Mesenchymal stem cell (in vitro differentiated cells and primary cell): ENCODE data around the gene ZNF148.
A peak's percentile ranks its signal among the peaks of the same experiment; 100 is the strongest.

Experiments used
- DNase-seq: peaks from one replicate; pipeline ENCODE4 v3.0.0-alpha.2; 2013
- H2AFZ ChIP-seq: one replicate; pipeline ENCODE4 v1.6.1; 2013; ENCODE audit warnings: low read depth, mild to moderate bottlenecking, control low read depth, inconsistent platforms, low read length, moderate library complexity
- H2AK5ac ChIP-seq: 2 replicates; pipeline ENCODE4 v1.6.1; 2013; ENCODE audit warnings: low read length, moderate library complexity, mild to moderate bottlenecking, inconsistent platforms; ENCODE audit not compliant: severe bottlenecking
- H2BK120ac ChIP-seq: one replicate; pipeline ENCODE4 v1.6.1; 2013; ENCODE audit warnings: low read depth, mild to moderate bottlenecking, inconsistent platforms, low read length, moderate library complexity
- H2BK12ac ChIP-seq, 2 experiments: one replicate each; pipeline ENCODE4 v1.6.1; 2013; ENCODE audit warnings: inconsistent platforms in 2 of 2, low read length in 2 of 2, mild to moderate bottlenecking in 2 of 2, moderate library complexity in 2 of 2, control low read depth in 1 of 2
- H2BK15ac ChIP-seq: one replicate; pipeline ENCODE4 v1.6.1; 2013; ENCODE audit warnings: mild to moderate bottlenecking, low read depth, inconsistent platforms; ENCODE audit not compliant: poor library complexity, severe bottlenecking
- H2BK5ac ChIP-seq: 2 replicates; pipeline ENCODE4 v1.6.1; 2013; ENCODE audit warnings: low read depth, mild to moderate bottlenecking, low read length, control low read depth, inconsistent platforms; ENCODE audit not compliant: poor library complexity, severe bottlenecking
- H3K14ac ChIP-seq, 2 experiments: one replicate each; pipeline ENCODE4 v1.6.1; 2013; ENCODE audit warnings: inconsistent platforms in 2 of 2, low read length in 2 of 2, control low read depth in 1 of 2, mild to moderate bottlenecking in 1 of 2, moderate library complexity in 1 of 2
- H3K18ac ChIP-seq, 2 experiments: one replicate each; pipeline ENCODE4 v1.6.1; 2013; ENCODE audit warnings: inconsistent platforms in 2 of 2, low read length in 2 of 2, control low read depth in 1 of 2, low read depth in 1 of 2, mild to moderate bottlenecking in 1 of 2
- H3K23ac ChIP-seq, 2 experiments: one replicate each; pipeline ENCODE4 v1.6.1; 2013; ENCODE audit warnings: inconsistent platforms in 2 of 2, low read length in 2 of 2, mild to moderate bottlenecking in 2 of 2, moderate library complexity in 2 of 2, control low read depth in 1 of 2
- H3K27ac ChIP-seq: 2 replicates; pipeline ENCODE4 v1.5.1; 2013; ENCODE audit warnings: mild to moderate bottlenecking, moderate library complexity, low read length, control low read depth, inconsistent platforms; ENCODE audit not compliant: poor library complexity, severe bottlenecking
- H3K27me3 ChIP-seq, 2 experiments: 2 replicates each; pipeline versions ENCODE4 v1.6.1 to v1.7.0; 2013; ENCODE audit warnings: low read length in 2 of 2, mild to moderate bottlenecking in 2 of 2, moderate library complexity in 2 of 2, control low read depth in 1 of 2, inconsistent platforms in 1 of 2; ENCODE audit not compliant: control insufficient read depth in 1 of 2, insufficient read depth in 1 of 2
- H3K36me3 ChIP-seq, 2 experiments: 2 replicates each; pipeline versions ENCODE4 v1.6.1 to v1.7.0; 2013; ENCODE audit warnings: low read length in 2 of 2, control low read depth in 1 of 2, inconsistent platforms in 1 of 2, low read depth in 1 of 2, mild to moderate bottlenecking in 1 of 2; ENCODE audit not compliant: insufficient read depth in 2 of 2, control insufficient read depth in 1 of 2
- H3K4ac ChIP-seq, 2 experiments: one replicate each; pipeline ENCODE4 v1.6.1; 2013; ENCODE audit warnings: inconsistent platforms in 2 of 2, low read length in 2 of 2, mild to moderate bottlenecking in 2 of 2, moderate library complexity in 2 of 2, control low read depth in 1 of 2, low read depth in 1 of 2
- H3K4me1 ChIP-seq: 2 replicates; pipeline ENCODE4 v1.6.1; 2013; ENCODE audit warnings: low read depth, low read length, control low read depth; ENCODE audit not compliant: control insufficient read depth, insufficient read depth
- H3K4me2 ChIP-seq: 2 replicates; pipeline ENCODE4 v1.6.1; 2013; ENCODE audit warnings: low read length, mild to moderate bottlenecking, inconsistent platforms; ENCODE audit not compliant: poor library complexity, severe bottlenecking
- H3K4me3 ChIP-seq, 2 experiments: 2 replicates each; pipeline versions ENCODE4 v1.5.1 to v1.7.0; 2013; ENCODE audit warnings: low read length in 2 of 2, mild to moderate bottlenecking in 2 of 2, control low read depth in 1 of 2, low read depth in 1 of 2; ENCODE audit not compliant: insufficient read depth in 1 of 2
- H3K79me1 ChIP-seq: replicated peaks from 2 replicates; pipeline ENCODE4 v1.6.1; 2013; ENCODE audit warnings: mild to moderate bottlenecking, control low read depth, low read length, inconsistent platforms; ENCODE audit not compliant: poor library complexity, severe bottlenecking
- H3K9ac ChIP-seq: 2 replicates; pipeline ENCODE4 v1.7.0; 2013; ENCODE audit warnings: mild to moderate bottlenecking, low read length, moderate library complexity
- H3K9me3 ChIP-seq: 2 replicates; pipeline ENCODE4 v1.7.0; 2013; ENCODE audit warnings: mild to moderate bottlenecking, low read length; ENCODE audit not compliant: control insufficient read depth
- H4K8ac ChIP-seq: one replicate; pipeline ENCODE4 v1.6.1; 2013; ENCODE audit warnings: inconsistent platforms, mild to moderate bottlenecking, low read length, moderate library complexity
- H4K91ac ChIP-seq: one replicate; pipeline ENCODE4 v1.6.1; 2013; ENCODE audit warnings: mild to moderate bottlenecking, low read length, inconsistent platforms
- WGBS: methylation state at CpG from one replicate; pipeline ENCODE4 v1.1.7; 2013; ENCODE audit warnings: mixed read lengths; 5-methylcytosine and 5-hydroxymethylcytosine counted together

The ZNF148 gene

DNA sequence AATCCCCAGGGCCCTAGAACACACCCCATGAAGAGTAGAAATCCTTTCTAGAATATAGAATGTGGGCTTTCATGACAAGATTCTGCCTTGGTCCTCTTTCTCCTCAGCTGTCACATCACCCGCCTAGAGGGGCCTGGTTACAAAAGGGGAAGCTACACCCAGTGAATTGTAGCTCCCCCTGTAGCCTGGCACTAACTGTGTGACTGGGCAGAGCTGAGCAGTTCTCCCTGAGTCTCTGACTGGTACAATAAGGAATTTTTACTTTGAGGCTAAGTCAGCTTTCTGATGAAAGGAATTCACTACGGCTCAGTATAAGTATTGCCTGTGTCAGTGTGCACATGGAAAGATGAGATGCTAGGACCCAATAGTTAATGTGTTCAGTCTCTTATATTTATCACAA, 28.7 kb upstream of the ZNF148 start:
- no peak overlapping the region for H2BK120ac ChIP-seq
- H3K4me3 ChIP-seq = no peak overlapping the region
- H2BK5ac ChIP-seq = no peak overlapping the region
- DNase-seq = no peak
- H2AK5ac ChIP-seq = no peak overlapping the region
- no peak overlapping the region for H3K4ac ChIP-seq
- peaks cover 4% of the 10 kb centered on the region for H3K4me1 ChIP-seq
- no peak overlapping the region for H3K9ac ChIP-seq
- H3K79me1 ChIP-seq = no peaks in the 10 kb centered on the region
- H3K4me2 ChIP-seq = no peak overlapping the region
- H3K9me3 ChIP-seq = no peaks in the 10 kb centered on the region
- H3K27me3 ChIP-seq = peaks cover 0 to 2% of the 10 kb centered on the region in 2 experiments
- no peaks in the 10 kb centered on the region for H3K36me3 ChIP-seq
- no peak overlapping the region for H2AFZ ChIP-seq
- H4K91ac ChIP-seq = no peak overlapping the region
- H3K18ac ChIP-seq = no peak overlapping the region
- H3K23ac ChIP-seq = no peak overlapping the region
- no peak overlapping the region for H2BK12ac ChIP-seq
- H3K14ac ChIP-seq = no peak overlapping the region
- 97% methylated on average over 2 of the region's 2 CpGs for WGBS
- H3K27ac ChIP-seq = no peak overlapping the region
- H4K8ac ChIP-seq = no peak overlapping the region
- H2BK15ac ChIP-seq = no peak overlapping the region

DNA sequence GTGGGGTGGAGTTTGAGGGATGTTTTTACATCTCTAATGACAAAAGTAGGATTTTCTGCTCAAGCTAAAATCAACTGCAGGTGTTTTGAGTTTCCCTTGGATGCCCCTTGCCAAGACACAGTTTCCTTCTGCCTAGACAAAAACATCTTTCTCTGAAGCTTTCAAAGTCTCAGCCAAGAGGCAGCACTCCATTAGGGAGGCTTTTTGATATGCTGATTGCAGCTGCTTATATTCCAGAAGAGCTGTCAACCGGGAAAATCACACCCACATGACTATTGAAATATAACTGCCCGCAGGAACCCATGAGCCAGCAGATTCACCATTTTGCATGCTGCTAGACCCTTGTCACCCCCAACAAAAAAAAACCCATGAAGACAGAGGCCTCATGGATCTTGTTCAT, 27.5 kb upstream of the ZNF148 start:
- H2BK15ac ChIP-seq = no peak overlapping the region
- no peak overlapping the region for H3K23ac ChIP-seq
- H2BK120ac ChIP-seq = no peak overlapping the region
- no peaks in the 10 kb centered on the region for H3K79me1 ChIP-seq
- H2AFZ ChIP-seq = no peak overlapping the region
- H2AK5ac ChIP-seq = peak overlapping the region; percentile 29
- no peak overlapping the region for H4K8ac ChIP-seq
- H3K27ac ChIP-seq = no peak overlapping the region
- H3K9me3 ChIP-seq = peaks cover 2% of the 10 kb centered on the region
- no peak for DNase-seq
- no peak overlapping the region for H2BK12ac ChIP-seq
- H3K9ac ChIP-seq = no peak overlapping the region
- H4K91ac ChIP-seq = no peak overlapping the region
- H3K36me3 ChIP-seq = no peaks in the 10 kb centered on the region
- no peak overlapping the region for H3K14ac ChIP-seq
- H3K4ac ChIP-seq = no peak overlapping the region
- peaks cover 4% of the 10 kb centered on the region for H3K4me1 ChIP-seq
- no peak overlapping the region for H3K4me2 ChIP-seq
- no peak overlapping the region for H3K4me3 ChIP-seq
- peaks cover 0 to 5% of the 10 kb centered on the region in 2 experiments for H3K27me3 ChIP-seq
- no peak overlapping the region for H2BK5ac ChIP-seq
- no peak overlapping the region for H3K18ac ChIP-seq
- 79% methylated on average over 2 of the region's 2 CpGs for WGBS

DNA sequence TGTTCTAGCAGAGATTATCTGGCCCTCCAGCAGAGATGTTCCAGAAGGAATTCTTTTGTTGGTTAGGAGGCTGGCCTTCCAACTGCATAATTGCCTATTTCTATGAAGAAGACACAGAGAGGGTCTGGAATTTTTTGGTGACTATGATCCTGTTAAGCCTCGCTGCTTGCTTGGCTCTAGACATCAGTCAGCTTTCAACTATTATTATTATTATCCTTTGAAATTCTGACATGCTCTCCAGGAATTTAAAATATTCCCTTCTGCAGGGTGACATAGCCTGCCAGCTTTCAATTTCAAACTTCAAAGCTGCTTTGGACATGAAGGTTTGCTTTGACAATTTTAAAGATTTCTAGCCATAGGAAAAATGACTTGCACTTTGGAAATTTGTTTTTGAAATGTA, 26.3 kb upstream of the ZNF148 start:
- no peaks in the 10 kb centered on the region for H3K36me3 ChIP-seq
- peaks cover 5% of the 10 kb centered on the region for H3K9me3 ChIP-seq
- WGBS = 56% methylated on average over 1 of the region's 1 CpG
- no peak overlapping the region for H2BK15ac ChIP-seq
- no peak overlapping the region for H3K18ac ChIP-seq
- H3K14ac ChIP-seq = no peak overlapping the region
- H2AFZ ChIP-seq = no peak overlapping the region
- peak overlapping the region; percentile 19 for H2BK5ac ChIP-seq
- peaks cover 0 to 8% of the 10 kb centered on the region in 2 experiments for H3K27me3 ChIP-seq
- H3K4me3 ChIP-seq = no peak overlapping the region
- H2BK120ac ChIP-seq = no peak overlapping the region
- no peak overlapping the region for H4K8ac ChIP-seq
- no peak overlapping the region for H3K23ac ChIP-seq
- H3K79me1 ChIP-seq = no peaks in the 10 kb centered on the region
- no peak overlapping the region for H4K91ac ChIP-seq
- H3K9ac ChIP-seq = no peak overlapping the region
- no peak for DNase-seq
- peaks cover 4% of the 10 kb centered on the region for H3K4me1 ChIP-seq
- H3K27ac ChIP-seq = peak overlapping the region; percentile 77
- no peak overlapping the region for H2BK12ac ChIP-seq
- H3K4ac ChIP-seq = no peak overlapping the region
- no peak overlapping the region for H3K4me2 ChIP-seq
- H2AK5ac ChIP-seq = no peak overlapping the region

DNA sequence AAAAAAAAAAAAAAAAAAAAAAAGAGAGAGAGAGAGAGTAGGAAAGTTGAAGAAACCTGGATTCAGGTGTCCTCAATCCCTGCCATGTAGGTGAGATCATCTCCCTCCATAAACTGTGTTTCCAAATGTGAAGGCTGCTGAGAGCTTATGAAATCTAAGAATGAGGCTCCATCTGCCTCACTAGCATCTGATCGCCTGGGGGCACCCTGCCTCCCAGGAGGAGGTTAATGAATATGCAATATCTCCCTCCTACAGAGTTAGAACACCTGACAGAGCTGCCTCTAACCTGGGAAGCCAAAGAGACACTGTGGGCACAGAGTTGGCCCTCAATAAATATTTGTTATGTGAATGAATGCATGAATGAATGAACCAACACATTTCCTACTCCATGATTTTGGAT, 23.8 kb upstream of the ZNF148 start:
- Histone ChIP-seq H3K27me3 (peaks cover 0 to 8% of the 10 kb centered on the region in 2 experiments), H2BK120ac (no peak overlapping the region), H3K27ac (no peak overlapping the region), H2BK15ac (no peak overlapping the region), H3K4ac (no peak overlapping the region), H3K9me3 (peaks cover 5% of the 10 kb centered on the region), H3K36me3 (no peaks in the 10 kb centered on the region), H3K4me2 (no peak overlapping the region), H3K9ac (no peak overlapping the region), H3K14ac (no peak overlapping the region), H4K91ac (no peak overlapping the region), H2BK5ac (no peak overlapping the region), H3K18ac (no peak overlapping the region), H3K79me1 (no peaks in the 10 kb centered on the region), H3K23ac (no peak overlapping the region), H2BK12ac (no peak overlapping the region), H3K4me1 (peaks cover 4% of the 10 kb centered on the region), H2AFZ (no peak overlapping the region), H4K8ac (no peak overlapping the region), H2AK5ac (no peak overlapping the region), H3K4me3 (no peak overlapping the region)
- WGBS = 20% methylated on average over 1 of the region's 1 CpG
- DNase-seq = no peak
